GM12892 (cell line): ENCODE measurements around the gene OASL.
A peak's percentile ranks its signal among the peaks of the same experiment; 100 is the strongest.
"Not testable (repeated sequence)": the region's sequence is repeated elsewhere in the genome, so short reads cannot be mapped to it uniquely, and the experiment has no call there.

Experiments
- DNase-seq: peaks from one replicate; pipeline ENCODE4 v3.0.0; 2011; ENCODE audit not compliant: insufficient read length
- FAIRE-seq: peaks from 2 replicates; lab custom pipeline; 2011; peaks lifted over from hg19 to GRCh38; lab: Jason Lieb, UNC
- POLR2A ChIP-seq: IDR thresholded peaks from 2 replicates; pipeline ENCODE4 v1.6.1; 2011; ENCODE audit warnings: low read depth, low read length, control low read depth
- POLR2AphosphoS5 ChIP-seq: IDR thresholded peaks from 2 replicates; pipeline ENCODE4 v1.6.1; 2011; ENCODE audit warnings: low read depth, low read length, control low read depth
- TAF1 ChIP-seq: IDR thresholded peaks from 2 replicates; pipeline ENCODE4 v1.6.1; 2011; ENCODE audit warnings: low read depth, mild to moderate bottlenecking, control low read depth, low read length, borderline replicate concordance

Gene OASL

GRCh38 chr12:121072147-121072546 is 33.1 kb upstream of the OASL start:
- TF ChIP-seq POLR2AphosphoS5 (no peak), TAF1 (no peak), POLR2A (no peak)
- FAIRE-seq (no peak), DNase-seq (no peak)

- TF ChIP-seq TAF1 (no peak), POLR2A (no peak)
- DNase-seq (no peak), FAIRE-seq (no peak)
These were observed 30.2 kb upstream of the OASL start for GRCh38 chr12:121069206-121069605.

- DNase-seq (no peak), FAIRE-seq (no peak)
- TF ChIP-seq POLR2AphosphoS5: no peak
These were observed 26.3 kb upstream of the OASL start for GRCh38 chr12:121065345-121065744.

DNA sequence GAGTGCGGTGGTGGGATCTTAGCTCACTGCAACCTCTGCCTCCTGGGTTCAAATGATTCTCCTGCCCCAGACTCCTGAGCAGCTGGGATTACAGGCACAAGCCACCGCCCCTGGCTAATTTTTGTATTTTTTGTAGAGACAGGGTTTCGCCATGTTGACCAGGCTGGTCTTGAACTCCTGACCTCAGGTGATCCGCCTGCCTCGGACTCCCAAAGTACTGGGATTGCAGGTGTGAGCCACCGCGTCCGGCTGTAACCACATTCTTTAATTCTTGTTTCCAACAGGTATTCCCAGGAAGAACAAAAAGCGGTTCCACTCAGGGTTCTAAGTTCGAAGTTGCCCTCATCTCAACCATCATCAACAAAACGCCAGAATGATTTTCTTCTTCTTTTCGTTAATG is 25.5 kb upstream of the OASL start:
- DNase-seq, FAIRE-seq: not testable (repeated sequence)

DNA sequence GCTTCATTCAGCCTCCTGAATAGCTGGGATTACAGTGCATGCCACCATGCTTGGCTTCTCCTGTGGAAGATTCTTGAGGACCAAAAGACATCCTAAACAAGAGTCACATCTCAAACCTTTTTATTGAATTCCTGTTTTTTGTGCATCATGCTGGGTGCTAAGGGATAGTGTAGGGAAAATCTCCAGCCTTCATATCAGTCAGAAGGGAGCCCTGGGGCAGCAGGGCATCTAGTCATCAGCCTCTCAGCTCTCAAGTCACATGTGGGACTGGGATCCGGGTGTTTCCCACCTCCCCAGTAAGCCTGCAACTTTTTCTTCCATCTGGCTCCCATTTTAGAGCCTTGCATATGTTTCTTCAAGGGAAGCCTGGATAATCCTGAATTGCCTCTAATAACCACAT is 25.1 kb upstream of the OASL start:
- DNase-seq (no peak), FAIRE-seq (no peak)
- TF ChIP-seq POLR2AphosphoS5: no peak
- no peak for TF ChIP-seq POLR2A
- no peak for TF ChIP-seq TAF1

GRCh38 chr12:121062391-121063045 is 23.5 kb upstream of the OASL start:
- no peak for TF ChIP-seq POLR2A
- no peak for TF ChIP-seq TAF1
- TF ChIP-seq POLR2AphosphoS5: no peak
- DNase-seq (no peak), FAIRE-seq (no peak)

GRCh38 chr12:121061831-121062230 is 22.8 kb upstream of the OASL start:
- FAIRE-seq (no peak), DNase-seq (no peak)
- no peak for TF ChIP-seq TAF1
- no peak for TF ChIP-seq POLR2A
- no peak for TF ChIP-seq POLR2AphosphoS5

DNA sequence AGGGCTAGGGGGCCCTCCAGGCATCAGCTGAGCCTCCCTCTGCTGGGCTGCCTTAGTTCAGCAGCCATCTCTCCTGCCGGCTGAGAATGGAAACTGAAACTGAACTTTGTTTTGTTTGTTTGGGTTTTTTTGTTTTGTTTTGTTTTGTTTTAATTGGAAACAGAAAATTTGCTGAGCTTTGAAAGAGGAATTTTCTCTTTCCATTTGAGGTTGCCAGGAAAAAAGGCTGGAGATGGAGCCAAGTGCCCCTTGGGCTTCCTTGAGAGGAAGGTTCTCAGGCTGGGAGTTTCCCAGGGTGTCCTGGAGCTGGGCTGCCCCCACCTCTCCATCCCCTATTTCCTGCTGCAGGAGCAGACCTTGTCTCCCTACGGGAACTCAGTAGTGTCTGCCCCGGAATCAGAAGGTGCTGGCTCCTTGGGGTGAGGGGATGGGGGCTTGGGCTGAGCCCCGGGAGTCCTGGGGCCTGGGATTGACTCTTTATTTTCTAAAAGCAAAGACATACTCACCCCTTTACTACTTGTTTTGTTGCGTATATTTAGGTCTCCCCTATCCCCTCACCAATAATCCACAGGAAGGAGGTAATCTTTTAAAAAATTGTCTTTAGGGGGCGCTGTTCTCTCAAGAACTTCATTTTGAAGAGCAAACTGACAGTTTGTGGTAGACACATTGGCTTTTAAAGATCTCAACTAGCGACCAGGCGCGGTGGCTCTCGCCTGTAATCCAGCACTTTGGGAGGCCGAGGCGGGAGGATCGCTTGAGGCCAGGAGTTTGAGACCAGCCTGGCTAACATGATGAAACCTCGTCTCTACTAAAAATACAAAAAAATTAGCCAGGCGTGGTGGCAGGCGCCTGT is 21.3 kb upstream of the OASL start:
- FAIRE-seq (peak; percentile 92), DNase-seq (peak; percentile 36)

GRCh38 chr12:121059031-121059898 is 20.2 kb upstream of the OASL start:
- DNase-seq (no peak), FAIRE-seq (no peak)
- no peak for TF ChIP-seq POLR2AphosphoS5
- no peak for TF ChIP-seq POLR2A
- TF ChIP-seq TAF1: no peak

More for the DNA sequence above, 21.3 kb upstream of the OASL start:
- TF ChIP-seq POLR2AphosphoS5 (no peak), POLR2A (0 out of 2 replicates have a peak, but pooled peaks have one; percentile 26), TAF1 (no peak)

DNA sequence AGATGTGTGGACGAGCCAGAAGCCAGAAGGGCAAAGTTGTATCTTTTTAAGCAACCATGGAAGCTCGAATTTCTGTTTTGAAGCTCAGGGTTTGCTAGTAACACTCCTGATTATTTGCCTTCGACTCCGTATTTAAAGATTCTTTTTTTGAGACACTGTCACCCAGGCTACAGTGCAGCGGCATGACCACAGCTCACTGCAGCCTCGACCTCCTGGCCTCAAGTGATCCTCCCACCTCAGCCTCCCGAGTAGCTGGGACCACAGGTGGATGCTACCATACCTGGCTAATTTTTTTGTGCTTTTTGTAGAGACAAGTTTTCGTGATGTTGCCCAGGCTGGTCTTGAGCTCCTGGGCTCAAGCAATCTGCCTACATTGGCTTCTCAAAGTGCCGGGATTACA is 18.7 kb upstream of the OASL start:
- FAIRE-seq: no peak
- no peak for TF ChIP-seq TAF1
- no peak for TF ChIP-seq POLR2A
- no peak for TF ChIP-seq POLR2AphosphoS5

DNA sequence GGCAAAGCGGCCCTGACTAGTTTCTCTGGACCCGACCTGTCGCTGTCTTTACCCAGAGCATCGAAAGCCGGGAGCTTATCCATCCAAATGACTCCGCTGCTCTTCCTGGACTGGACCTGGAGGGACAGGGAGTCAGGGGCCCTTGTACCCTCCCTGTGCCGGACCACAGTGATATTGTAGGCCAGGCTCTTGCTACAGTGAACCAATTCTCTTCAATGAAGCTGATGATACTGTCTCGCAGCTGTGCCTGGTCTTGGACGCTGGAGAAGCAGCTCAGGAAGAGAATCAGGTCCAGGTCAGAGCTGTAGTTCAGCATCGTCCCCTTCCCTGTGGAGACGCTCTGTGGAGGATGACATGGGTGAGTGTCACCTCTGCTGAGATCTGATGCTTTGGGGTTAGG is 14.7 kb upstream of the OASL start:
- FAIRE-seq (no peak), DNase-seq (no peak)
- TF ChIP-seq POLR2A (no peak), TAF1 (no peak), POLR2AphosphoS5 (no peak)

More for the DNA sequence above, 18.7 kb upstream of the OASL start:
- no peak for DNase-seq

DNA sequence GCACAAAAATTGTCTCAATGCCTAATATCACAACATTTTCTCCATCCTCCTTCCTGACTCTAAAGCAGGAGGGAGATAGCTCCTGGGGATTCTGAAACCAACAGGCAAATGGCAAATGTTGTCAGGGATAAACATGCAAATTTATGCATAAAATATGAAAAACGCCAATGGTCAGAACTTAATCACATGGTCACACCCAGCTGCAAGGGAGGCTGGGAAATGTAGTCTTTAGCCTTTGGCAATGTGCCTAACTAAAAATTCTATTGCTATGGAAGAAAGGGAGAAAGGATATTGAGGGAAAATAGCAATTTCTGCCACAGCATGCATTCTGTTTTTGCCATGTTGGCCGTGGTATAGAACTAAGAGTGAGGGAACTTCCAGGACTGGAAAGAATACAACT is 11.7 kb upstream of the OASL start:
- FAIRE-seq: no peak
- no peak for TF ChIP-seq TAF1
- TF ChIP-seq POLR2AphosphoS5: no peak
- TF ChIP-seq POLR2A: no peak
- no peak for DNase-seq
